ENCODE data around the gene DCXR.

Gene DCXR

DNA sequence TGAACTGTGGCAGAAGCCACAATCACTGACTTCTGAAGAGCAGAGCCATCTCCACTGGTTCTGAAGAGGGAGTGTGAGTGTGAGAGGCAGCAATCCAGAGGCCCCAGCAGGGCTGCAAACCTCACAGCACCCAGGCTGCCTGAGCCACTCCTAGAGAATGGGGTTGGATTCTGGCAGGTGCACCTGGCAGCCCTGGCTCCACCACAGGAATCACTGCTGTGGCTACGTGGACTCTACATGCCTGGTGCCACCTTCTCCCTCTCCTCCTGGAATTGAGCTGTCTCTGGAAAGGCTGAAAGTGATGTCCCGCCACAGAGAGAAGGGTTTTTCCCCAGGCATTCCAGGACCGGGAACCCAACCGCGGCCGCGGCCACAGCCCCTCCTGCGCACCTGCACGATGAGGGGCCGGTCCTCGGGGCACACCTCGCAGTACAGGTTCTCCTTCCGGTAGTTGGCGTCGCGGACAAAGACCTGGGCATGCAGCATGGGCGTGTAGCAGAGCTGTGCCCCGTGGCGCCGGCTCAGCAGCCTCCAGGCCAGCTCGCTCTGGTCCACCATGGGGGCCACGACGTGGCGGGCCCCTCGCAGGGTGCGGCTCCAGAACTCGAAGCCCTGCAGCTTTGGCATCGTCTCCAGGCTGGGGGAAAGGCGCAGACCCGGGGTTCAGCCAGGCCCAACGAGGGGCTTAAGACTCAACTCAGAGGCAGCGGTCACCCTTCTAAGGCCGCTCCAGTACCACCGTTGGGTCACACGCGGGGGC, 27.1 kb upstream of the DCXR start:
- peak overlapping the region; percentile 77 for H3K4me3 Mint-ChIP-seq
- DNase-seq (ENCODE audit: low spot score in 2 of 2) (no peak), ATAC-seq (replicated peaks; ENCODE audit: extremely low read depth, poor library complexity, severe bottlenecking) (no peak)
- H3K9me3 Mint-ChIP-seq, result no peaks in the 10 kb centered on the region
- H3K4me1 Mint-ChIP-seq, result peaks cover 7% of the 10 kb centered on the region
- H3K36me3 Mint-ChIP-seq (ENCODE audit: insufficient read depth), result peaks cover 10% of the 10 kb centered on the region
- H3K27ac Mint-ChIP-seq (ENCODE audit: low read depth), result peak overlapping the region; percentile 38
- H3K27me3 Mint-ChIP-seq, result no peaks in the 10 kb centered on the region

DNA sequence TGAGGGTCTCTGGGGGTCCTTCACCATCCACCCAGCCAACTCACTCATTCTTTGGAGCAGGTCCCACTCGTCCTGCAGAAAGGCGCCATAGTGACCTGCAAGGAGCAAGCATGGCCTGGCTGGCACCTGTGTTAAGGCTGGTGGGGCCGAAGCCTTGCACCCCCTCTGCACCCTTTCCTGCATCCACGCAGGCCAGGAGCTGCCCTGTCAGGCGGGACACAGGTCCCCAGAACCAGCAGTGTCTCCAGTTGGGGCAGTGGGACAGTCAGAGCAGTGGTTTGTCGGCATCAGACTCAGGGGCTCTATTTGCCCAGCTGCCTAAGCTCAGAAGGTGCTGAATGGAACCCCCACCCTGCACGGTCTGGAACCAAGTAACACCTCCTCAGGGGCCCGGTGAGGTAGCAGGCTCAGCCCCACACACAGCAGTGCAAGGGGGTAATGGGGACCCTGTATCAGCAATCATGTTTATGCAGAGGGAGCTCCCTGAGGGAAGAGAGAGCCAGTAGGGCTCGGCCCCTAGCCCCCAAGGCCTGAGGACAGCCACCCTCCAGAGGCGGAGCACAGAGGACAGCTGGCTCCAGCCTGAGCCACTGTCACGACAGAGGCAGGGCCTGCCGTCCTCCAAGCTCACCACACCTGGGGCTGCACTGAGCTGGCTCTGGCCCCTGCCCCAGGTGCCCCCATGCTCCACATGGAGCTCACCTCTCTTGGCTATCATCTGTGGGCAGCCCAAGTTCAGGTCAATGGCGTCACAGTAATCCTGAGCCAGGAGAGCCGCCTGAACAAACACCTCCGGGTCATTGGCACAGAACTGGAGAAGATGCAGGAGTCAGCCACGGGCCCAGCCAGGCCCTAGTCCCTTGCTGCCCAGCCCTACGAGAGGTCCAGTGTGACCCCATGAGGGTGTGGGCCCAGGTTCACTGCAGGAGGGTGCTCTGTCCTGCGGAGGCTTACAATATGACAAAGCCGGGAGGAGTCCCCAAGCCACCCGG, 26.2 kb upstream of the DCXR start:
- H3K36me3 Mint-ChIP-seq (ENCODE audit: insufficient read depth), result peaks cover 11% of the 10 kb centered on the region
- DNase-seq (ENCODE audit: low spot score in 2 of 2) (no peak), ATAC-seq (replicated peaks; ENCODE audit: extremely low read depth, poor library complexity, severe bottlenecking) (no peak)
- peak overlapping the region; percentile 77 for H3K4me3 Mint-ChIP-seq
- no peaks in the 10 kb centered on the region for H3K9me3 Mint-ChIP-seq
- H3K27ac Mint-ChIP-seq (ENCODE audit: low read depth), result peak overlapping the region; percentile 38
- H3K27me3 Mint-ChIP-seq, result no peaks in the 10 kb centered on the region
- peaks cover 7% of the 10 kb centered on the region for H3K4me1 Mint-ChIP-seq

DNA sequence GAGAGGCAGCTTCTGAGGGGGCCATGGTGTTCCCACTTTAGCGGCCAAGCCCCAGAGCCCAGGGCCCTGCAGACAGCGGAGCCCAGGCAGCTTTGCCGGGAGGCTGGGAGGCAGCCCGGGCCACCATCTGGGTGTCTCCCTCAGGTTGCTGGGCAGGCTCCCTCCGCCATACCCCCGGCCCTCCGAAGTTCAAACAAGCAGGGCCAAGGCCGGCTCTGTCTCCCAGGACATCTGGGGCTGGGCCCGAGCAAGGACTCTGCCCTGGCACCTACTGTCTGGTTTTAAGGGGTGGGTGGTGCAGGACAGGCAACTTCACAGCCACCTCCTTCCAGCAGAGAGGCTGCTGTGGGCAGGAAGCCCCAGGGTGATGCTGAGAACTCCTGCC, 25.5 kb upstream of the DCXR start:
- Mint-ChIP-seq H3K4me1 (peaks cover 7% of the 10 kb centered on the region), H3K9me3 (no peaks in the 10 kb centered on the region), H3K4me3 (no peak overlapping the region), H3K36me3 (ENCODE audit: insufficient read depth) (peaks cover 13% of the 10 kb centered on the region), H3K27me3 (no peaks in the 10 kb centered on the region), H3K27ac (ENCODE audit: low read depth) (no peak overlapping the region)
- no peak for DNase-seq (ENCODE audit: low spot score in 2 of 2)
- ATAC-seq (replicated peaks; ENCODE audit: extremely low read depth, poor library complexity, severe bottlenecking), result no peak

DNA sequence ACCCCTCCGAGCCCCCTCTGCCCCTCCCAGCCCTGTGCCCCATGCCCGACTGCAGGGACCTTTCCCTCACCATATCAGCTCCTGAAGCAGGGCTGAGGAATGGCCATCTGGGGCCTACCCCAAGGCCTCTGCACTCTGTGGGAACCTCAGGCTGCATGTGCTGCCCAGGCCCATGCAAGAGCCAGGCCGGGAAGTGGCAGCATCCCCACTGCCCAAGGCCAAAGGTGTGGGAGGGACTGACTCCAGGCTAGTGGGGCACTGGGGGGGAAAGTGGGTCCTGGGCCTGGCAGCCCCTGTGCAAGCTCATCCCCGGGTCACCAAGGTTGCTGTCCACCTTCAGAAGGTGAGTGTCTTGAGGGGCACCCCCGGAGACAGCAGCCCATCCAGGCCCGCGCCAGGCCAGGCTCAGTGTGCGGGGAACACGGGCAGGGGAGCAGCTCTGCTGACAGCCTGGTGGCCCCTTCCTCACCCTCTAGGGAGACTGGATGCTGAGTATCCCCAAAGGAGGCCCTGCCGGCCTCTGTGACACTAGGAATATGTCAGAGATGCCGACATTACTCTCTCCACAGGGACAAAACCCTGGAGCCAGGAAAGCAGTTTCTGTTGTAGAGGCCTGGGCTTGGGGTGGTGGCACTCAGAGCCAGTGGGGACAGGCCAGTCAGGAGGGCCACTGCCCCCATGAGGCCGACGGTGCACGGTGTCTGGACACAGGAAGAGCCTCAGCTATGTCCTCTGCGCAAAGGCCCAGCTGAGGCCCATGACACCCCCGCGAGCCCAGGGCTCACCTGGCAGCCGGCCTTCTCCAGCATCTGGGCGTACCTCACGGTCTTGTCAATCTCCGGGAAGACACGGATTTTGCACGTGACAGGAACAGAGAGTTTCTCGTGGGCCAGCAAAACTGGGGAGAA, 24.8 kb upstream of the DCXR start:
- H3K27me3 Mint-ChIP-seq, result no peaks in the 10 kb centered on the region
- H3K4me1 Mint-ChIP-seq, result peaks cover 7% of the 10 kb centered on the region
- DNase-seq (ENCODE audit: low spot score in 2 of 2) (no peak), ATAC-seq (replicated peaks; ENCODE audit: extremely low read depth, poor library complexity, severe bottlenecking) (no peak)
- H3K9me3 Mint-ChIP-seq, result no peaks in the 10 kb centered on the region
- H3K36me3 Mint-ChIP-seq (ENCODE audit: insufficient read depth), result peaks cover 15% of the 10 kb centered on the region
- no peak overlapping the region for H3K4me3 Mint-ChIP-seq
- H3K27ac Mint-ChIP-seq (ENCODE audit: low read depth), result no peak overlapping the region

DNA sequence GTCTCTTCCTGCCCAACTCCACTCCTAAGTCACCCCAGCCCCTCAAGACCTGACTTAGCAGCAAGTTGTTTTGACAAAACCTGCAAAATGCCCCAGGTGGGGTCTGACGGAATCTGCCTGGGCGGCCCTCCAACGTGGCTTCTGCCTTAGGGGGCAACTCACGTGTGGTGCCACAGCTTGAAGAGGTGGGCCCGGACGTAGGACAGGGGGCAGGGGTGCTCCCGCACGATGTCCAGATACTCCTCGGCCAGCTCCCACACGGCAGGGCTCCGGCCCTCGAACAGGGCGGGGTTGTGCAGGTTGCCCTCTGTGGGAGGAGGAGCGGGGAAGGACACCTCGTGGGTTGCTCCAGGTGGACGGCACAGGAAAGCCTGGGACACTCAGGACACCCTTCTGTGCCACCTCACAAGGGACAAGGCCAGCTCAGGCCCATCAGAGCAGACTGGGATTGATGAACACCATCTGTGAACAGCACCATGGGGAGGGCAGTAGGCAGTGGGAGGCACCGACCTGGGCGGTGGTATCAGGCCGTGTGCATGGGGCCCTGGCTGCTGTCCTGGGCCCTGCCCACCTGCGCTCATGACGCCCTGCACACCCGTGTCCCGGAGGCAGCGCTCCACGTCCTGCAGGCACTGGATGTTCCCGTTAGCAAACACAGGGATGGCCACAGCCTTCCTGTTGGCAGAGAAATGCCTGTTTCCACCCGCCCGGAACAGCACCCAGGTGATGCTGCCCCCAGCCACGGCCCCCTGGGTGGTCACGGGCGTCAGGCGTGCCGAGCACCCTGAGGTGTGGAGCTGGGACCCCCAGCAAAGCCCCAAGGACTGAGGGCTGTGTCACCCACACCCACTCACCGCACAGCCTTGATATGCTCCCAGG, 23.8 kb upstream of the DCXR start:
- ATAC-seq (replicated peaks; ENCODE audit: extremely low read depth, poor library complexity, severe bottlenecking), result no peak
- no peaks in the 10 kb centered on the region for H3K27me3 Mint-ChIP-seq
- H3K27ac Mint-ChIP-seq (ENCODE audit: low read depth), result no peak overlapping the region
- H3K9me3 Mint-ChIP-seq, result no peaks in the 10 kb centered on the region
- H3K4me3 Mint-ChIP-seq, result no peak overlapping the region
- peaks cover 4% of the 10 kb centered on the region for H3K4me1 Mint-ChIP-seq
- H3K36me3 Mint-ChIP-seq (ENCODE audit: insufficient read depth), result peaks cover 17% of the 10 kb centered on the region
- DNase-seq (ENCODE audit: low spot score in 2 of 2), result no peak

DNA sequence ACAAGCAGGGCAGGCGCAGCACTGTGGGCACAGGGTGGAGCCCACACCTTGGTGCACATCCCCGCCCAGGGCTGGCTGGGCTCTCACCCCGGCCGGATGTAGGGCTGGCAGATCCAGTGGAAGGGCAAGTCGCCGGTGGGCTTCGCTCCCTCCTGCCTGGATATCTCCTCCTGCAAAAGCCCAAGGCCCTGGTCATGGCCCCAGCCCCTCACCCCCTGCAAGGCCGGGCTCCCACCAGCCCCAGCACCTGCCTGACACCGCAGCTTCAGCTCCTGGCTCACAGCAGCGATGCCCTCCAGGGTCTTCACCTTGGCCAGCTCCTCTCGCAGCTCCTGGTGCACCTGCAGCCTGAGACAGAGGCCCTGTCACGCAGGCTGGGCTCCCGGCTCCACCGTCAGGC, 23.1 kb upstream of the DCXR start:
- ATAC-seq (replicated peaks; ENCODE audit: extremely low read depth, poor library complexity, severe bottlenecking), result no peak
- Mint-ChIP-seq H3K9me3 (no peaks in the 10 kb centered on the region), H3K36me3 (ENCODE audit: insufficient read depth) (peaks cover 15% of the 10 kb centered on the region), H3K4me1 (no peaks in the 10 kb centered on the region), H3K27me3 (no peaks in the 10 kb centered on the region), H3K4me3 (no peak overlapping the region), H3K27ac (ENCODE audit: low read depth) (no peak overlapping the region)
- no peak for DNase-seq (ENCODE audit: low spot score in 2 of 2)

DNA sequence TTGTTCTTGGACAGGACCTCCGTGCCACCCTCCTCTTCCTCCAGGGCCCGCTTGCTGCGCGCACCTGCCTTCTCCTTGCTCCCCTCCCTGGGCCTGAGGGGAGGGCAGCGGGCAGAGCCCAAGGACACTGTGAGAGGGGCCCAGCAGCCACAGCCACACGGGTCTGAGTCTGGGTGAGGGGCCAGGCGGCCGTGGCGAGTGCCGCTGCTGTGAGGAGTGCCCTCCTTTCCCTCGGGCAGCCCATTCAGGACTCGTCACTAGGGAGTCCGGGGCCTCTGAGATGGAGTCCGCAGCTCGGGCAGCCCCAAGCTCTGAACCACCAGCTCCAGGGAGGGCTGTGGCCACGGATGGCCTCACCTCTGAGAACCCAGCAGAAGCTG, 22.5 kb upstream of the DCXR start:
- Mint-ChIP-seq H3K9me3 (no peaks in the 10 kb centered on the region), H3K27ac (ENCODE audit: low read depth) (no peak overlapping the region), H3K4me3 (no peak overlapping the region), H3K4me1 (no peaks in the 10 kb centered on the region), H3K27me3 (no peaks in the 10 kb centered on the region), H3K36me3 (ENCODE audit: insufficient read depth) (peaks cover 17% of the 10 kb centered on the region)
- no peak for DNase-seq (ENCODE audit: low spot score in 2 of 2)
- no peak for ATAC-seq (replicated peaks; ENCODE audit: extremely low read depth, poor library complexity, severe bottlenecking)

DNA sequence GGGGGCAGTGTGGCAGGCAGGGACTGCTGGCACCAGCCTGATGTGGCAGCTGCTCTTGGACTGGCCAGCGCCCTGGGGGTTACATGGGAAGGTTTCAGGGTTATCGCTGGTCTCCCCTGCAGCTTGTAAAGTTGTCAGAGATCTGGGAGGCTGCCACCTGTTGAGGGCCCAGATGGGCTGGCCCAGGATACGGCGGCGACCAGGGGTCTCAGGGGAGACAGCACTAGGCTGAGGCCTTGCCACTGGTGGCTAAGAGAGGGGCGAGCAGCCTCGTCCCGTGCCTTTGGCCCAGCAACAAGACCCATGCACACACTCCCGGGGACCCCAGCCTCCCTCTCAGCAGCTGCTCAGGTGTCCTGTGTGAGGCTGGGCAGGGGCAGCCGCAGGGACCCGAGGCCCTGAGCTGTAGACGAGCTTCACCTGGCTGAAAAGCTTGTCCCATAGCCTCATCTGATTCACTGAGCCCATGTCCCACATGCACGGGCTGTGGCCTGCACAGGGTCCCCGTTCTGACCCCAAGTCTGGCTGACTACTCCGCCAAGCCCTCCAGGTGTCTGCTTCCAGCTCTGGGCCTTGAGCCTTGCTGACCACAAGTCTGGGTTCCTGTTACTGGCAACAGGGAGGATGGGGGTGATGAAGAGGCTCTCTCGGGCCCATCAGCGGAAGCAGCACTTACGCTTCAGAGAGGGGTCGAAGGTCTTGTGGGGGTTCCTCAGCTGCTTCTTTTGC, 21.9 kb upstream of the DCXR start:
- no peak overlapping the region for H3K27ac Mint-ChIP-seq (ENCODE audit: low read depth)
- no peaks in the 10 kb centered on the region for H3K4me1 Mint-ChIP-seq
- H3K27me3 Mint-ChIP-seq, result no peaks in the 10 kb centered on the region
- H3K9me3 Mint-ChIP-seq, result no peaks in the 10 kb centered on the region
- H3K36me3 Mint-ChIP-seq (ENCODE audit: insufficient read depth), result peaks cover 15% of the 10 kb centered on the region
- ATAC-seq (replicated peaks; ENCODE audit: extremely low read depth, poor library complexity, severe bottlenecking), result no peak
- H3K4me3 Mint-ChIP-seq, result no peak overlapping the region
- DNase-seq (ENCODE audit: low spot score in 2 of 2), result no peak

DNA sequence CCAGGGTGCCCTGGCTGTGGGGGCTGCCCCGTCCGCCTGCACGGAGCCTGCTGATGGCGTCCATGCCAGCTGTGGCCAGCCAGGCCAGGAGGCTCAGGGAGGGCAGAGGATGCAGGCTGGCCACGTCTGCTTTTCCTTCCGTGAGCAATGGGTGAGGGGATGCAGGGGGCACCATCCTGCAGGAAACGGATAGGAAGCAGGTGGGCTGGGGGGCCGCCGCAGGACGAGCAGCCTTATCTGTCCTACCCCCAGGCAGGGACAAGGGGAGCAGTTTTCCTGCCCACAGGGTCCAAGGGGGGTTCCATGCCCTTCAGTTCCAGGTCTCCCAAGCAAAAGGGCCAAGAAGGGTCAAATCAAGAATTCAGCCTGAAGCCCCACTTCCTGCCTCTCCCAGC, 21.4 kb upstream of the DCXR start:
- H3K9me3 Mint-ChIP-seq, result no peaks in the 10 kb centered on the region
- H3K4me1 Mint-ChIP-seq, result no peaks in the 10 kb centered on the region
- H3K27ac Mint-ChIP-seq (ENCODE audit: low read depth), result no peak overlapping the region
- H3K4me3 Mint-ChIP-seq, result no peak overlapping the region
- DNase-seq (ENCODE audit: low spot score in 2 of 2) (no peak), ATAC-seq (replicated peaks; ENCODE audit: extremely low read depth, poor library complexity, severe bottlenecking) (no peak)
- H3K36me3 Mint-ChIP-seq (ENCODE audit: insufficient read depth), result peaks cover 15% of the 10 kb centered on the region
- no peaks in the 10 kb centered on the region for H3K27me3 Mint-ChIP-seq

DNA sequence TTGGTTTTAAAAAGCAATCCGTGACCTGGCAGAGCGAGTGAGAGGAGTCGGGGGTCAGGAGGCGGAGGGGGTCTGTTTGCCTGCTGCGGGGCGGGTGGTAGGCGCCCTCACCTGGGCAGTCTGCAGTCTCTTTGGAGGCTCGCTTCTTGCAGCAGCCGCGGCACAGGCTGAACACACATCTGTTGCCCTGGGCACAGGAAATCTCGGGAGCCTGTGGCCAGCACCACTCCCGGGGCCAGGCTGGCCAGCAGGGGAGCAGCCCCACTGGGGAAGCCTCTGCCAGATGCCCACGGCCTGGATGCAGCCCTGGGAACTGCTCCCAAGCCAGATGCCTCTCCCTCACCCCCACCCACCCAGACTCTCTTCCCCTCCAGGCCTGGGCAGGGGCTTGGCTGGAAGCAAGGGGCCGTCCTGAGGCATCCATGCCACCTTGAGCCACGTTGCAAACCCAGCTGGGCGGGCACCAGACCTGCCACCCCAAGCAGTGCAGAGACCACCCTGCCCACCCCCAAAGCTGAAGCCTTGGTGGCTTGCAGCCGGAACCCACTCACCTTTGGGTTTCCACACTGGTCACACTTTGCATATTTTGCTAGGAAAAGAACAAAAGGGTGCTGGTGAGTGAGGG, 20.8 kb upstream of the DCXR start:
- Mint-ChIP-seq H3K9me3 (no peaks in the 10 kb centered on the region), H3K36me3 (ENCODE audit: insufficient read depth) (peaks cover 15% of the 10 kb centered on the region), H3K4me3 (no peak overlapping the region), H3K27ac (ENCODE audit: low read depth) (no peak overlapping the region), H3K27me3 (no peaks in the 10 kb centered on the region), H3K4me1 (no peaks in the 10 kb centered on the region)
- DNase-seq (ENCODE audit: low spot score in 2 of 2) (no peak), ATAC-seq (replicated peaks; ENCODE audit: extremely low read depth, poor library complexity, severe bottlenecking) (no peak)
